ENCODE measurements around the gene ENHO. TPM values are rescaled to one million over a fixed set of nuclear protein-coding genes. Genes with fewer than 3 reads are reported as not detected.
"Not testable (repeated sequence)": the region's sequence is repeated elsewhere in the genome, so short reads cannot be mapped to it uniquely, and the experiment has no call there.

ENHO gene
- total RNA-seq, 1 experiment from 2014 or later, result not detected

DNA sequence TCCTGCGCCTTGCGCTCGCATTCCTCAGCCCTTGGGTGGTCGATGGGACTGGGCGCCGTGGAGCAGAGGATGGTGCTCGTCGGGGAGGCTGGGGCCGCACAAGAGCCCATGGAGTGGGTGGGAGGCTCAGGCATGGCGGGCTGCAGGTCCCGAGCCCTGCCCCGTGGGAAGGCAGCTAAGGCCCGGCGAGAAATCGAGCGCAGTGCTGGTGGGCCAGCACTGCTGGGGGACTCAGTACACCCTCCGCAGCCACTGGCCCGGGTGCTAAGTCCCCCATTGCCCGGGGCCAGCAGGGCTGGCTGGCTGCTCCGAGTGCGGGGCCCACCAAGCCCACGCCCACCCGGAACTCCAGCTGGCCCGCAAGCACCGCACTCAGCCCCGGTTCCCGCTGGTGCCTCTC is 40.0 kb downstream of the ENHO start:
- DNase-seq (ENCODE audit: low read depth in 1 of 2, low spot score in 2 of 2); H3K36me3 ChIP-seq; H3K4me3 ChIP-seq; H3K4me1 ChIP-seq (replicated peaks); H3K27me3 ChIP-seq (replicated peaks); H3K27ac ChIP-seq; H3K9me3 ChIP-seq (replicated peaks): not testable (repeated sequence)

DNA sequence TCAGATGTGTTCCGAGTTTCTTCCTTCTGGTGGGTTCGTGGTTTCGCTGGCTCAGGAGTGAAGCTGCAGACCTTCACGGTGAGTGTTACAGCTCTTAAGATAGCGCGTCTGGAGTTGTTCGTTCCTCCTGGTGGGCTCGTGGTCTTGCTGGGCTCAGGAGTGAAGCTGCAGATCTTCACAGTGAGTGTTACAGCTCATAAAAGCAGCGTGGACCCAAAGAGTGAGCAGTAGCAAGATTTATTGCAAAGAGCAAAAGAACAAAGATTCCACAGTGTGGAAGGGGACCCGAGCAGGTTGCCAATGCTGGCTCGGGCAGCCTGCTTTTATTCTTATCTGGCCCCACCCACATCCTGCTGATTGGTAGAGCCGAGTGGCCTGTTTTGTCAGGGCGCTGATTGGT is 41.2 kb downstream of the ENHO start:
- H3K4me3 ChIP-seq; H3K4me1 ChIP-seq (replicated peaks); DNase-seq (ENCODE audit: low read depth in 1 of 2, low spot score in 2 of 2); H3K9me3 ChIP-seq (replicated peaks); H3K36me3 ChIP-seq; H3K27me3 ChIP-seq (replicated peaks); H3K27ac ChIP-seq: not testable (repeated sequence)

DNA sequence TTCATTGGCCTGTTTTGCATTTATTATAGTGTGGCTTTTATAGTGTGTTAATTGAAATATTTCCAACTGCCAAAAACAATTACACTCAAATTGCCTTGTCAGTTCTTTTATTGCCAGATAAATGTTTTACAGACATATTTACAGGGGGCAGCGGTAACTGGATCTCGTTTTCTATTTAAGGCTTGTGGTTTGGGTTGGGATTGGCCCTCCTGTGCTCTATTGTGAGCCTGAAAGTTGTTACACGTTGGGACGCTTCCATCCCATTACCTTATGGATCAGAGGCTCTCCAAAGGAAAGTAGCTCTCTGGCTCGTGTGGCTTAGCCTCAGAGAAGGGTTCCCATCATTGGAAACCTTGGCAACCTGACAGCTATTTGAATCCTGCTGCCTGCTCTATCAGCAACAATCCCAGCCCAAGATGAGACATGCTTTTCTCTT is 43.3 kb downstream of the ENHO start:
- no peaks in the 10 kb centered on the region for H3K9me3 ChIP-seq (replicated peaks)
- H3K4me1 ChIP-seq (replicated peaks), result no peaks in the 10 kb centered on the region
- H3K4me3 ChIP-seq, result no peak overlapping the region
- no peak overlapping the region for H3K27ac ChIP-seq
- no peaks in the 10 kb centered on the region for H3K27me3 ChIP-seq (replicated peaks)
- H3K36me3 ChIP-seq, result no peaks in the 10 kb centered on the region
- no peak for DNase-seq (ENCODE audit: low read depth in 1 of 2, low spot score in 2 of 2)

DNA sequence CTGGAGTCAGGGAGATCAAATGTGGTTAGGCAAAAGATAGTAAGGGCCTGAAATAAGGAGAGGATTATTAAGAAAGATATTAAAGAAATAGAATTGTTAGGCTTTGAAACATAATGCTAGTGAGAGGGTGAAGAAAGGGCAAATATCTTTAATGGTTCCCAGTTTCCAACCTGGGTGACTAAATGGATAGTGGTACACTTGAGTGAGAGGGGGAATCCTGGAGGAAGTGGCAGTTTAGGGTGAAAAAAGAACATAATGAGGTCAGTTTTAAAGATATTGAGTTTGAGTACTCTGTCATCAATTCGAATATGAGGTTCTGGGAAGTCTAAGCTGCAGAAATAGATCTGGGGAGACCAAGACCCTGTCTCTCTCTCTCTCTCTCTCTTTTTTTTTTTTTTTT is 45.2 kb downstream of the ENHO start:
- no peaks in the 10 kb centered on the region for H3K36me3 ChIP-seq
- H3K9me3 ChIP-seq (replicated peaks), result no peaks in the 10 kb centered on the region
- no peak for DNase-seq (ENCODE audit: low read depth in 1 of 2, low spot score in 2 of 2)
- no peak overlapping the region for H3K27ac ChIP-seq
- no peaks in the 10 kb centered on the region for H3K27me3 ChIP-seq (replicated peaks)
- no peak overlapping the region for H3K4me3 ChIP-seq
- no peaks in the 10 kb centered on the region for H3K4me1 ChIP-seq (replicated peaks)

DNA sequence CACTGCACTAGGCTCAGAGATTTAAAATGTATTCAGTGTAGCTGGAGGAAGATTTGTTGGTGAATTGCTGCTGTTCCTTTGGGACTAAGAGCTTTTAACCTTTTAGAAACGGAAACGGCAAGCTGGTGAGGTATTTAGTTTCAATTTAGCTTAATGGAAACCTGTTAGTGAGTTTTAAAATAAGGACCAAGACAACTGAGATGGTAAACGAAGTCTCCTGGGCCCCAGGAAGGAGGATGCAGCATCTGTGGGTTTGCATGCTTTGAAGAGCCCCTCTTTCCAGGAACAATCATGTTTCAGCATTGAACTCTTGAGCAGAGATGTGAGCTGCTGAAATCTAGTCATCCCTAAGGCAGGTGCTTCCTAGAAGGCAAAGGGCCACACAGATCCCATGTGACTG is 47.7 kb downstream of the ENHO start:
- Histone ChIP-seq H3K27me3 (replicated peaks) (no peaks in the 10 kb centered on the region), H3K36me3 (no peaks in the 10 kb centered on the region), H3K9me3 (replicated peaks) (no peaks in the 10 kb centered on the region), H3K4me1 (replicated peaks) (no peaks in the 10 kb centered on the region), H3K4me3 (no peak overlapping the region), H3K27ac (no peak overlapping the region)
- DNase-seq (ENCODE audit: low read depth in 1 of 2, low spot score in 2 of 2), result no peak

Other genes with a start within 250 kb of the ENHO start
- gene KIF24, start 193.7 kb downstream of the ENHO start, total RNA-seq (2014; rRNA removed; shearing (Covaris generic)), result 2.1 and 4.1 TPM in 2 replicates
- 9.7 and 27.0 TPM in 2 replicates for gene NUDT2, start 193.4 kb downstream of the ENHO start, total RNA-seq (2014; rRNA removed; shearing (Covaris generic))
- gene MYORG, start 146.1 kb downstream of the ENHO start, total RNA-seq (2014; rRNA removed; shearing (Covaris generic)), result 0.37 and 0.97 TPM in 2 replicates
- gene FAM219A, start 64.4 kb downstream of the ENHO start, total RNA-seq (2014; rRNA removed; shearing (Covaris generic)), result 6.5 and 13.3 TPM in 2 replicates
- not detected in 2 replicates for gene DNAI1, start 64.2 kb downstream of the ENHO start, total RNA-seq (2014; rRNA removed; shearing (Covaris generic))
- gene CNTFR, start 66.7 kb upstream of the ENHO start, total RNA-seq (2014; rRNA removed; shearing (Covaris generic)), result not detected in 2 replicates
- gene RPP25L, start 89.1 kb upstream of the ENHO start, total RNA-seq (2014; rRNA removed; shearing (Covaris generic)), result 12.3 and 15.6 TPM in 2 replicates
- gene DCTN3, start 97.5 kb upstream of the ENHO start, total RNA-seq (2014; rRNA removed; shearing (Covaris generic)), result 70.6 and 110 TPM in 2 replicates
- not detected in 2 replicates for gene ARID3C, start 106.1 kb upstream of the ENHO start, total RNA-seq (2014; rRNA removed; shearing (Covaris generic))
- 31.9 and 38.6 TPM in 2 replicates for gene SIGMAR1, start 114.8 kb upstream of the ENHO start, total RNA-seq (2014; rRNA removed; shearing (Covaris generic))
- gene GALT, start 123.7 kb upstream of the ENHO start, total RNA-seq (2014; rRNA removed; shearing (Covaris generic)), result 7.7 and 9.0 TPM in 2 replicates
- gene IL11RA, start 129.2 kb upstream of the ENHO start, total RNA-seq (2014; rRNA removed; shearing (Covaris generic)), result 16.4 and 34.4 TPM in 2 replicates
- not detected in 2 replicates for gene CCL27, start 139.7 kb upstream of the ENHO start, total RNA-seq (2014; rRNA removed; shearing (Covaris generic))
- not detected in 2 replicates for gene CCL19, start 168.3 kb upstream of the ENHO start, total RNA-seq (2014; rRNA removed; shearing (Covaris generic))
- not detected in 2 replicates for gene CCL21, start 187.1 kb upstream of the ENHO start, total RNA-seq (2014; rRNA removed; shearing (Covaris generic))

Data from SJSA1 (cell line).